ENCODE measurements around the gene UBN1.

The UBN1 gene

GRCh38 chr16:4833584-4833983 is 13.7 kb upstream of the UBN1 start:
- Histone ChIP-seq H2BK120ac (ENCODE audit: low read depth, low read length) (no peak overlapping the region), H2BK12ac (ENCODE audit: low read length in 2 of 2) (no peak overlapping the region), H3K27ac (ENCODE audit: low read length, poor library complexity, severe bottlenecking) (no peak overlapping the region), H3K23ac (ENCODE audit: low read length in 2 of 2) (no peak overlapping the region), H3K79me1 (replicated peaks; ENCODE audit: low read length, poor library complexity, severe bottlenecking) (peaks cover 58% of the 10 kb centered on the region), H3K9ac (ENCODE audit: low read length) (no peak overlapping the region), H2AFZ (ENCODE audit: low read depth, low read length) (no peak overlapping the region), H3K4me2 (ENCODE audit: low read length, poor library complexity, severe bottlenecking) (no peak overlapping the region), H2AK5ac (ENCODE audit: low read length, severe bottlenecking) (no peak overlapping the region), H4K91ac (ENCODE audit: low read length) (no peak overlapping the region), H4K8ac (ENCODE audit: low read length) (no peak overlapping the region), H3K4me3 (ENCODE audit: insufficient read depth in 1 of 2, low read depth in 1 of 2, low read length in 2 of 2) (no peak overlapping the region), H3K4ac (ENCODE audit: low read depth in 1 of 2, low read length in 2 of 2) (no peak overlapping the region), H3K18ac (ENCODE audit: low read depth in 1 of 2, low read length in 2 of 2) (no peak overlapping the region), H2BK15ac (ENCODE audit: low read depth, poor library complexity, severe bottlenecking) (no peak overlapping the region), H3K14ac (ENCODE audit: low read length in 2 of 2) (no peak overlapping the region), H3K36me3 (ENCODE audit: control insufficient read depth in 1 of 2, insufficient read depth in 2 of 2, low read depth in 1 of 2, low read length in 2 of 2) (peaks cover 68 to 92% of the 10 kb centered on the region in 2 experiments), H3K4me1 (ENCODE audit: control insufficient read depth, insufficient read depth, low read depth, low read length) (peaks cover 3% of the 10 kb centered on the region), H2BK5ac (ENCODE audit: low read depth, low read length, poor library complexity, severe bottlenecking) (no peak overlapping the region), H3K27me3 (ENCODE audit: control insufficient read depth in 1 of 2, insufficient read depth in 1 of 2, low read length in 2 of 2) (no peaks in the 10 kb centered on the region), H3K9me3 (ENCODE audit: control insufficient read depth, low read length) (no peaks in the 10 kb centered on the region)
- no peak for DNase-seq
- 100% methylated on average over 1 of the region's 1 CpG for WGBS

GRCh38 chr16:4836727-4837126 is 10.6 kb upstream of the UBN1 start:
- H2AK5ac ChIP-seq (ENCODE audit: low read length, severe bottlenecking): no peak overlapping the region
- no peak overlapping the region for H3K9ac ChIP-seq (ENCODE audit: low read length)
- H3K18ac ChIP-seq (ENCODE audit: low read depth in 1 of 2, low read length in 2 of 2): no peak overlapping the region
- no peak overlapping the region for H3K14ac ChIP-seq (ENCODE audit: low read length in 2 of 2)
- H3K4me1 ChIP-seq (ENCODE audit: control insufficient read depth, insufficient read depth, low read depth, low read length): peaks cover 3% of the 10 kb centered on the region
- no peaks in the 10 kb centered on the region for H3K9me3 ChIP-seq (ENCODE audit: control insufficient read depth, low read length)
- H3K36me3 ChIP-seq (ENCODE audit: control insufficient read depth in 1 of 2, insufficient read depth in 2 of 2, low read depth in 1 of 2, low read length in 2 of 2): peaks cover 56 to 93% of the 10 kb centered on the region in 2 experiments
- H2AFZ ChIP-seq (ENCODE audit: low read depth, low read length): no peak overlapping the region
- no peak overlapping the region for H3K4me3 ChIP-seq (ENCODE audit: insufficient read depth in 1 of 2, low read depth in 1 of 2, low read length in 2 of 2)
- no peak overlapping the region for H4K91ac ChIP-seq (ENCODE audit: low read length)
- no peak overlapping the region for H2BK5ac ChIP-seq (ENCODE audit: low read depth, low read length, poor library complexity, severe bottlenecking)
- no peak overlapping the region for H4K8ac ChIP-seq (ENCODE audit: low read length)
- no peak overlapping the region for H3K4ac ChIP-seq (ENCODE audit: low read depth in 1 of 2, low read length in 2 of 2)
- no peak overlapping the region for H3K4me2 ChIP-seq (ENCODE audit: low read length, poor library complexity, severe bottlenecking)
- H3K27ac ChIP-seq (ENCODE audit: low read length, poor library complexity, severe bottlenecking): no peak overlapping the region
- no peak overlapping the region for H2BK120ac ChIP-seq (ENCODE audit: low read depth, low read length)
- no peak overlapping the region for H3K23ac ChIP-seq (ENCODE audit: low read length in 2 of 2)
- no peak for DNase-seq
- H3K27me3 ChIP-seq (ENCODE audit: control insufficient read depth in 1 of 2, insufficient read depth in 1 of 2, low read length in 2 of 2): no peaks in the 10 kb centered on the region
- no peak overlapping the region for H2BK12ac ChIP-seq (ENCODE audit: low read length in 2 of 2)
- WGBS: 97% methylated on average over 2 of the region's 2 CpGs
- no peak overlapping the region for H2BK15ac ChIP-seq (ENCODE audit: low read depth, poor library complexity, severe bottlenecking)
- peaks cover 45% of the 10 kb centered on the region for H3K79me1 ChIP-seq (replicated peaks; ENCODE audit: low read length, poor library complexity, severe bottlenecking)

- Histone ChIP-seq H2BK15ac (ENCODE audit: low read depth, poor library complexity, severe bottlenecking) (no peak overlapping the region), H3K36me3 (ENCODE audit: control insufficient read depth in 1 of 2, insufficient read depth in 2 of 2, low read depth in 1 of 2, low read length in 2 of 2) (peaks cover 59 to 93% of the 10 kb centered on the region in 2 experiments), H4K91ac (ENCODE audit: low read length) (no peak overlapping the region), H3K79me1 (replicated peaks; ENCODE audit: low read length, poor library complexity, severe bottlenecking) (peaks cover 39% of the 10 kb centered on the region), H3K14ac (ENCODE audit: low read length in 2 of 2) (no peak overlapping the region), H3K27ac (ENCODE audit: low read length, poor library complexity, severe bottlenecking) (no peak overlapping the region), H3K4me3 (ENCODE audit: insufficient read depth in 1 of 2, low read depth in 1 of 2, low read length in 2 of 2) (no peak overlapping the region), H3K23ac (ENCODE audit: low read length in 2 of 2) (no peak overlapping the region), H2BK12ac (ENCODE audit: low read length in 2 of 2) (no peak overlapping the region), H4K8ac (ENCODE audit: low read length) (no peak overlapping the region), H3K9ac (ENCODE audit: low read length) (no peak overlapping the region), H3K4ac (ENCODE audit: low read depth in 1 of 2, low read length in 2 of 2) (no peak overlapping the region), H3K9me3 (ENCODE audit: control insufficient read depth, low read length) (no peaks in the 10 kb centered on the region), H3K4me1 (ENCODE audit: control insufficient read depth, insufficient read depth, low read depth, low read length) (peaks cover 3% of the 10 kb centered on the region), H3K18ac (ENCODE audit: low read depth in 1 of 2, low read length in 2 of 2) (no peak overlapping the region), H3K4me2 (ENCODE audit: low read length, poor library complexity, severe bottlenecking) (no peak overlapping the region), H3K27me3 (ENCODE audit: control insufficient read depth in 1 of 2, insufficient read depth in 1 of 2, low read length in 2 of 2) (no peaks in the 10 kb centered on the region), H2BK120ac (ENCODE audit: low read depth, low read length) (no peak overlapping the region), H2BK5ac (ENCODE audit: low read depth, low read length, poor library complexity, severe bottlenecking) (no peak overlapping the region), H2AFZ (ENCODE audit: low read depth, low read length) (no peak overlapping the region), H2AK5ac (ENCODE audit: low read length, severe bottlenecking) (no peak overlapping the region)
- 86% methylated on average over 5 of the region's 13 CpGs for WGBS
- no peak for DNase-seq
Measured at GRCh38 chr16:4837733-4838501, 9.4 kb upstream of the UBN1 start.

- no peak overlapping the region for H2BK5ac ChIP-seq (ENCODE audit: low read depth, low read length, poor library complexity, severe bottlenecking)
- H3K27me3 ChIP-seq (ENCODE audit: control insufficient read depth in 1 of 2, insufficient read depth in 1 of 2, low read length in 2 of 2): no peaks in the 10 kb centered on the region
- no peak overlapping the region for H3K27ac ChIP-seq (ENCODE audit: low read length, poor library complexity, severe bottlenecking)
- no peak overlapping the region for H4K91ac ChIP-seq (ENCODE audit: low read length)
- no peak overlapping the region for H2AK5ac ChIP-seq (ENCODE audit: low read length, severe bottlenecking)
- WGBS: 94% methylated on average over 5 of the region's 5 CpGs
- no peak overlapping the region for H2BK12ac ChIP-seq (ENCODE audit: low read length in 2 of 2)
- H2AFZ ChIP-seq (ENCODE audit: low read depth, low read length): no peak overlapping the region
- H3K23ac ChIP-seq (ENCODE audit: low read length in 2 of 2): no peak overlapping the region
- H3K9ac ChIP-seq (ENCODE audit: low read length): no peak overlapping the region
- H3K4ac ChIP-seq (ENCODE audit: low read depth in 1 of 2, low read length in 2 of 2): no peak overlapping the region
- no peak overlapping the region for H3K18ac ChIP-seq (ENCODE audit: low read depth in 1 of 2, low read length in 2 of 2)
- H3K9me3 ChIP-seq (ENCODE audit: control insufficient read depth, low read length): no peaks in the 10 kb centered on the region
- DNase-seq: no peak
- H2BK120ac ChIP-seq (ENCODE audit: low read depth, low read length): no peak overlapping the region
- H3K36me3 ChIP-seq (ENCODE audit: control insufficient read depth in 1 of 2, insufficient read depth in 2 of 2, low read depth in 1 of 2, low read length in 2 of 2): peaks cover 59 to 92% of the 10 kb centered on the region in 2 experiments
- H3K4me2 ChIP-seq (ENCODE audit: low read length, poor library complexity, severe bottlenecking): no peak overlapping the region
- H3K14ac ChIP-seq (ENCODE audit: low read length in 2 of 2): no peak overlapping the region
- no peak overlapping the region for H4K8ac ChIP-seq (ENCODE audit: low read length)
- H3K4me3 ChIP-seq (ENCODE audit: insufficient read depth in 1 of 2, low read depth in 1 of 2, low read length in 2 of 2): no peak overlapping the region
- H3K79me1 ChIP-seq (replicated peaks; ENCODE audit: low read length, poor library complexity, severe bottlenecking): peaks cover 39% of the 10 kb centered on the region
- H3K4me1 ChIP-seq (ENCODE audit: control insufficient read depth, insufficient read depth, low read depth, low read length): no peaks in the 10 kb centered on the region
- no peak overlapping the region for H2BK15ac ChIP-seq (ENCODE audit: low read depth, poor library complexity, severe bottlenecking)
Measured at GRCh38 chr16:4839942-4840341, 7.3 kb upstream of the UBN1 start.
